Epidermal melanocyte (primary cell): Measurements from ENCODE around the gene HKDC1.
"Not testable (repeated sequence)": the region's sequence is repeated elsewhere in the genome, so short reads cannot be mapped to it uniquely, and the experiment has no call there.

Source experiments
- DNase-seq: peaks from one replicate; pipeline ENCODE4 v3.0.0; 2011; ENCODE audit warnings: low spot score; ENCODE audit not compliant: insufficient read length

The HKDC1 gene

DNA sequence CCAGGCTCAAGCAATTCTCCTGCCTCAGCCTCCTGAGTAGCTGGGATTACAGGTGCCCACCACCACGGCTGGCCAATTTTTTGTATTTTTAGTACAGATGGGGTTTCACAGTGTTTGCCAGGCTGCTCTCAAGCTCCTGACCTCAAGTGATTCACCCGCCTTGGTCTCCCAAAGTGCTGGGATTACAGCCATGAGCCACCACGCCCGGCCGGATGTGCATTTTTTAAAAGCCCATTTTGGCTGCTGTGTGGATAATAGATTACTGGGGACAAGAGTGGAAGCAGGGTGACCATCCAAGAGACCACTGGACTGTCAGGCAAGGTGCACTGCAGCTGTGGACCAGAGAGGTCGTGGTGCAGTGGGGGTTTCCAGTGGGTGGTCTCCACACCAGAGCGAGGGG lies 21.4 kb downstream of the HKDC1 start:
- no peak for DNase-seq

DNA sequence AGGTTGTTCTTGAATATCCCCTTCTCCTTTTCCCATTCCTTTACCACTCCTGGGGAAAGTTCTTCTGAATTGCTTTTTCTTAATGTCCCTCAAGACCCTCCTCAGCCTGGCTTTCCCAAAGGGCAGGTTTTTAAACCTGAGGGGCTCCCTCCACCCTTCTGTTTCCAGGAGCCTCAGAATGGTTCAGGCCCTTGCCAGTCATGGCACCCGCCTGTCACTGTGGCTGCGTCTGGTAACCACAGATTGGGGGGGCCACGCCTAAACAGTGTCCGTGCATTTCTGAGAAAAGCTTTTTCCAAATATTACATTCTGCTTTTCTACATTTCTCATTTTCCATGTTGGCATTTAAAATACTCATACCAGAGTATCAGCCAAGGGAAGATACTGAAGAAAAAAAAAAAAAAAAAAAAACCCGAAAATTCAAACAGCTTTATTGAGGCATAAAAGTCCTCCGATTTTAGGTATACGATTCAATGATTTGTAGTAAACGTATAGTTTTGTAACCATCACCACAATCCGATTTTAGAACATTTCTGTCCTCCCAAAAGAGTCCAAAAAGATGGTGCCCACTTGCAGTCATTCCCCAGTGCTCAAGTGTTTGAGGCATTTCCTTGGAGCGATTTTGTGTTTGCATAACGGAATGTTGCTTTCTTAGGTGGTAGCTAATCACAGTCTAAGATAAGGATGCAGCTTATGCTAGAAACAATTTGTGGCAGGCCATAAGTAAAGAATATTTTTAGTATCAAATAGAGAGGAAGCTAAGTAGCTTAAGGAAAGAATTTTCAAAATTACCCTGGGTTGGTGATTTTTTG lies 22.1 kb downstream of the HKDC1 start:
- no peak for DNase-seq

DNA sequence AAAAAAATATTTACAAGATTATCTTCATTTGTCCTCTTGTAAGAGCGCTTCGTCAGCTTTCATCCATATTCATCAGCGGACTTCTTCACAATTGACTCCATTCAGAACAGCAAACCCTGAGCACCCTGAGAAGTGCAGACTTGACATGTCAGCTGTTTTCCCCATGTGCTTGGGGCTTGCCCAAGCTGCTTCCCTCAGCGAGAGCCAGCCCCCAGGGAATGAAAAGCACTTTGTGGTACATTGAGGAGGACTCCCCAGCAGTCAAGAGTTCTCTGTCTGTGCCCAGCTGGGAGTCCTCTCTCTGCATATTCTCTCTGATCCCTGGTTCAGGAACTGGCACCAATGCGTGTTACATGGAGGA lies 22.7 kb downstream of the HKDC1 start:
- DNase-seq, result peak; percentile 89

DNA sequence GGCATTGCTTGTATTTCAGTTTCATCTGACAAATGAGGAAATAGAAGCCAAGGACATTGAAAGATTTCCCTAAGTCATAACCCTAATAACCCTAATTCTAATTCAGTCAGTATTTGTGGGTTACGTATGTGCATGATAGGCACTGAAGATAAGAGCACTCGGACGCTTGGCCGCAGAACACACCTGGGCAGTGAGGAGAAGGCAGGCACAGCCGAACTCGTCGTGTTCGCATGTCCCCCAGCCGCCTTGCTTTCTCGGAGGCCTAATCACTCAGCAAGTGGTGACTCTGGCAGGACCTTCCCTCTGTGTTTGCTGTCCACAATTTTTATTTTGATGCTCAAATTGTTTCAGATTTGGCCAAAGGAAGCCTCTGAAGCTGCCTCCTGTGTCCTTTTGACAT lies 23.7 kb downstream of the HKDC1 start:
- no peak for DNase-seq

GRCh38 chr10:69246036-69246435 lies 25.9 kb downstream of the HKDC1 start:
- no peak for DNase-seq

DNA sequence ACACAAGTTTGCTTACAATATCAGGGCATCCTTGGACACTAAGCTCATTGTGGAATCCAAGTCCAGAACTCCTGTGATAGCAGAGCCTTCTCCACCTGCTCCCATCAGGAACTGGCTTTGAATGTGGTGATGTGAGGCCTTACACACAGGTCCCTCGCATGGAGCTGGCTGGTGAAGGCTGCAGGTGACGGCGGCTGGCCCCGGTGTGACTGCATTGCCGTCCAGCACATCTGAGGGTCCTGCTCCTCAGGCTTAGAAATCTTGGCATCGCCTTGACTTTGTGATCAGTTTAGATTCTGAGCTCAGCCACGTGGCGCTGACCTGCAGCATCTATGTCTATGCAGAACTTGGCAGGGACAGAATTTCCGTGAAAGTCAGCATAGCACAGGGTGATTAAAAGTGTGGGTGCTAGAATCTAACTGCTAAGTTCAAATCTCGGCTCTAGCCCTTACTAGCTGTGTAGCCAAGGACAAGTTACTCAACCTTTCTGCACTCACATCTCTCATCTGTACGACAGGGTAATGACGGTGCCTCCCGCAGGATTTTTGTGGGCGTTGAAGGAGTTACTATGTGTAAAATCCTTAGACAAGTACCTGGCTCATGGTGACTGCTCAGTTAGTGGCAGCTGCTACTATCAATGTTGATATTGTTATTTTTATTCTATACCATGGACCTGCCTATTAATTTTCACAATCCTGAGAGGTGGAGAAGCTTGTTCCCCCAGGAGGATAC lies 26.6 kb downstream of the HKDC1 start:
- no peak for DNase-seq

DNA sequence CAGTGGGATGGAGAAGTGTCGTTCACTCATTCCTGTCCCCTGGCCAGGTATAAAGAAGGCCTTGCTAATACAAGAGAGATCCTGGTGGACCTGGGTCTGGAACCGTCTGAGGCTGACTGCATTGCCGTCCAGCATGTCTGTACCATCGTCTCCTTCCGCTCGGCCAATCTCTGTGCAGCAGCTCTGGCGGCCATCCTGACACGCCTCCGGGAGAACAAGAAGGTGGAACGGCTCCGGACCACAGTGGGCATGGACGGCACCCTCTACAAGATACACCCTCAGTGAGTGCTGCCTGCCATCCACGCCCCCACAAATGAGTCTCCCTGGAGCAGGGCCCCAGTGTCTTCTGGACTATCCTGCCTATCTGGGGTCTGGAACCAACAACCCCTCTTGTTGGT lies 27.2 kb downstream of the HKDC1 start:
- no peak for DNase-seq

- DNase-seq, result no peak
Observed at GRCh38 chr10:69248117-69248730, 28.1 kb downstream of the HKDC1 start.

DNA sequence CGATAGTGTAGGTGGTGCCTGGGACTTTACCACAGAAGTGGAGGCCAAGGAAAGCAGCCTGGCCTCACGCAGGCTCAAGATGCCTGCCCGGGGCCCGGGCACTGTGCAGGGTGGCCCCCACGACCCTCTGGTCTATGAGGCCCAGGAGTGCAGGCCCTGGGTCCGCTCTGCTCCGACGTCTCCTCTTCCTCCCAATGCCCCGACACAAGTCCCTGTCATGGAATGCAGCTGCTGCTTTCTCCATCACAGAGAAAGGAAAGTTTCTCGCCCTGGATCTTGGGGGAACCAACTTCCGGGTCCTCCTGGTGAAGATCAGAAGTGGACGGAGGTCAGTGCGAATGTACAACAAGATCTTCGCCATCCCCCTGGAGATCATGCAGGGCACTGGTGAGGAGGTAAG lies 29.9 kb downstream of the HKDC1 start:
- no peak for DNase-seq

DNA sequence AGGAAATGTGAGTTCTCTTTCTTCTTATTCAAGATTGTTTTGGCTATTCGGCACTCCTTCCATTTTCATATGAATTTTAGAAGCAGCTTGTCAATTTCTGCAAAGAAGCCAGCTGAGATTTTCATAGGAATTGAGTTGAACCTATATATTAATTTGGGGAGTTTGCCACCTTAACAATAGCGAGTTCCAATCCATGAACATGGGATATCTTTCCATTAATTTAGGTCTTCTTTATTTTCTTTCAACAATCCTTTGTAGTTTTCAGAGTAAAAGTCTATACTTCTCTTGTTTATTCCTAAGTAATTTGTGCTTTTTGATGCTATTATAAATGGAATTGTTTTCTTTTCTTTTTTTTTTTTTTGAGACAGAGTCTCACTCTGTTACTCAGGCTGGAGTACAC lies 31.3 kb downstream of the HKDC1 start:
- DNase-seq, result not testable (repeated sequence)

GRCh38 chr10:69253171-69253570 lies 33.0 kb downstream of the HKDC1 start:
- DNase-seq, result no peak

DNA sequence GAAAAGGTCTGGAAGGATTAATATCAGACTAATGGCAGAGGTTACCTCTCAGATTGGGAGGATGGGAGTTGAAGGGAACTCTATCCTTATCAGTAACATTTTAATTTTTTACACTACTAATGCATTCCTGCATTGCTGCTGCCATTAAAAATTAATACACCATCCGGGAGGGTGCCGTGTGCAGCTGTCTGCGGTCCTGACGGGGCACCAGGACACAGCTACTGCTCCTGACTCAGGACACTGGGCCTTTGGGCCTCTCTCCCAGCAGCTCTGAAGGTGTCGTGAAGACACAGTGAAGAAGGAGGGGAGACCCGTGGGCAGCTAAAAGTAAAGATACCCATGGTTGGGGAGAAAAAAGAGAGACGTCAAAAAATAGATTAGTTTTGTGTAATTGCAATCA lies 34.7 kb downstream of the HKDC1 start:
- DNase-seq, result no peak

DNA sequence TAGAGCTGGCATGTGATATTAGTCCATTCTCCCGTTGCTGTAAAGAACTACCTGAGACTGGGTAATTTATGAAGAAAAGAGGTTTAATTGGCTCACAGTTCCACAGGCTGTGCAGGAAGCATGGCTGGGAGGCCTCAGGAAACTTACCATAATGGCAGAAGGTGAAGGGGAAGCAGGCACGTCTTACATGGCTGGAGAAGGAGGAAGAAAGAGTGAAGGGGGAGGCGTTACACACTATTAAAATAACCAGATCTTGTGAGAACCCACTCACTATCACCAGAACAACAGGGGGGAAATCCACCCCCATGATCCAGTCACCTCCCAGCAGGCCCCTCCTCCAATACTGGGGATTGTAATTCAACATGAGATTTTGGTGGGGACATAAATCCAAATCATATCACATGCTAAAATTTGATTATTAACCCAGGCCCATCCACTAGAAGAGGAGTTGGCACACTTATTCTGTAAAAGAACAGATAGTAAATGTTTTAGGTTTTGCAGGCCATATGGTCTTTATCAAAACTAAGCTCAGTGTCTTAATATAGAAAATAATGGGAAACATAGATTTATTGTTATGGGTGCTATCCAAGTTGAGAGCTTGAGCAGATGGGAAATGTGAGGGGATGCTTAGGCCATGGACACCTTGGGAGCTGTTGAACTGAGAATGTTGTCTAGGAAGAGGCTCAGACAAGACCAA lies 39.6 kb downstream of the HKDC1 start:
- DNase-seq, result no peak

DNA sequence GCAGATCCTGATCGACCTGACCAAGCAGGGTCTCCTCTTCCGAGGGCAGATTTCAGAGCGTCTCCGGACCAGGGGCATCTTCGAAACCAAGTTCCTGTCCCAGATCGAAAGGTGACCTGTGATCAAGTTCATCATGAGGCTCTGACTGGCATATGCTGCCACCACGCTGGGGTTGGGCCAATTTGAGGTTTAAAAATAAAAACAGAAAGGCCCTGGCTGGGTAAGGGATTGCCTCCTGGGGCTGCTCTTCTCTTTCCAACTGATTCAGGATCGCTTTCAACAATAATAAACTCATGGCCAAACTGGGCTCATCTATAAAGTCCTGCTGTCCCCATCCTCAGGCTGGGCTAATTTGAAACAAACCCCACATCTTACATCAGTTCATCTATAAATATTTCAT lies 41.1 kb downstream of the HKDC1 start:
- DNase-seq, result no peak

DNA sequence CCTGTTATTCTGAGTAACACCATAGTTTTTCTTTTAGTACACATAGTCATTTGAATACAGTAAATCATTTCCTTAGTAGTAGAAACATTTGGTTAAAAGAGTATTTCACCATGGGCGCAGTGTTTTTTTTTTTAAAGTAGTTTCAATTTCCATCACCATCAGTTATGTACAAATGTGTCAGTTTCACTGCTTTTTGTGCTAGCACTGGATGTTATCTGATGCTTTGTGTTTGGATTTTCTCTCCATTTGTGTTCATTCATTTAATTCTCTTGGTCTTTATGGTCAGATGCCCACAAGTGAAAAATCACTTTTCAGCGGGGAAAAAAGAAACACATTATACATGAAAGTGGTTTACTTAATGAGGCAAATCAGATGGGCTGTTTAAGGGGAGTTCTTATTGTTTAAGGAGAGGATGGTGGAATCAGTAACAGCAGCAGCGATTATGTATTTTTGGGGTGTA lies 42.2 kb downstream of the HKDC1 start:
- DNase-seq, result no peak

GRCh38 chr10:69265521-69265920 lies 45.4 kb downstream of the HKDC1 start:
- DNase-seq, result no peak

GRCh38 chr10:69268761-69269416 lies 48.8 kb downstream of the HKDC1 start:
- no peak for DNase-seq

- DNase-seq, result no peak
Observed at GRCh38 chr10:69269761-69270160, 49.6 kb downstream of the HKDC1 start.

- DNase-seq, result no peak
Observed at GRCh38 chr10:69270990-69271389, 50.9 kb downstream of the HKDC1 start.

DNA sequence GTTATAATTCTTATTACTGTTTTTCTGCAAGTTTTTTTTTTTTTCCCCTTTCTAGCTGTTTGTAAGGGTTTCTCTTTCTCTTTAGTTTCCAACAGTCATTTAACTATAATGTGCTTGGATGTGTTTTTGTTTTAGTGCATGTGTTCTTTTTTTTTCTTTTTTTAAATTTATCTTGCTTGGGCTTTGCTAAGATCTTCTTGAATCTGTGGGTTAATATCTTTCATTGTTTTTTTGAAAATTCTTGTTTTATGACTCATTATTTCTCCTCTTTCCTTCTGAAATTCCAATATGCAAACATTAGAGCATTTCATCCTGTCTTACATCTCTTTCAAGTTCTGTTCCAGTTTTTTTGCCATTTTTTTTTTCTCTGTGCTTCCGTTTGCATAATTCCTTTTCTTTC lies 52.5 kb downstream of the HKDC1 start:
- DNase-seq, result no peak

GRCh38 chr10:69275444-69275843 lies 55.3 kb downstream of the HKDC1 start:
- DNase-seq, result no peak
